Spleen (tissue), 7 donors: ENCODE data around the gene SPTLC3.

Experiments
- CTCF ChIP-seq, 11 experiments: fragments of 200-600 bp in 7 of 11; fragments of 450-650 bp in 4 of 11; sonication (generic) in 4 of 11; IDR thresholded peaks in 8 of 11; conservative IDR thresholded peaks in 3 of 11; 1 replicate in 7 of 11; 2 replicates in 4 of 11; pipeline versions ENCODE4 v1.4.0 to v1.8.0; 2016 to 2021; ENCODE audit warnings: antibody characterized with exemption in 11 of 11, inconsistent platforms in 4 of 11, mild to moderate bottlenecking in 1 of 11
- POLR2A ChIP-seq, 3 donors: fragments of 450-650 bp; IDR thresholded peaks; one replicate each; pipeline ENCODE4 v1.5.1; 2017; ENCODE audit warnings: antibody characterized with exemption in 3 of 3, mild to moderate bottlenecking in 1 of 3
- donor health status: DM: no; HTN: no; CAD: no; lungs with moderate emphysema.
- donor health status: DM: no; HTN: no; CAD: no.
- donor health status: DM: no; HTN: no; CAD: no.

GRCh38 chr20:13007596-13007995 lies 1.2 kb upstream of the SPTLC3 start:
- TF ChIP-seq CTCF (IDR thresholded peaks at IDR 0.05 in 8 of 11, conservative IDR thresholded peaks at IDR 0.05 in 3 of 11) (no peak), POLR2A (IDR thresholded peaks at IDR 0.05) (no peak)
